Measurements from ENCODE around the gene AFF2. TPM values are rescaled to one million over a fixed set of nuclear protein-coding genes. Genes with fewer than 3 reads are reported as not detected.
"Not testable (repeated sequence)": the region's sequence is repeated elsewhere in the genome, so short reads cannot be mapped to it uniquely, and the experiment has no call there.

The AFF2 gene
- total RNA-seq, 1 donor from 2014 or later: 13.4 TPM

- DNase-seq (no peak), ATAC-seq (no peak)
- Histone ChIP-seq H3K9me3 (no peaks in the 10 kb centered on the region), H3K4me1 (no peaks in the 10 kb centered on the region), H3K27me3 (no peaks in the 10 kb centered on the region), H3K4me3 (no peak overlapping the region), H3K27ac (no peak overlapping the region), H3K36me3 (no peaks in the 10 kb centered on the region)
- intact Hi-C loops (cut with DNase I): no loop called here
- no peak for TF ChIP-seq CTCF (IDR thresholded peaks at IDR 0.05)
These were observed 384.8 kb downstream of the AFF2 start for GRCh38 chrX:148885203-148885602.

DNA sequence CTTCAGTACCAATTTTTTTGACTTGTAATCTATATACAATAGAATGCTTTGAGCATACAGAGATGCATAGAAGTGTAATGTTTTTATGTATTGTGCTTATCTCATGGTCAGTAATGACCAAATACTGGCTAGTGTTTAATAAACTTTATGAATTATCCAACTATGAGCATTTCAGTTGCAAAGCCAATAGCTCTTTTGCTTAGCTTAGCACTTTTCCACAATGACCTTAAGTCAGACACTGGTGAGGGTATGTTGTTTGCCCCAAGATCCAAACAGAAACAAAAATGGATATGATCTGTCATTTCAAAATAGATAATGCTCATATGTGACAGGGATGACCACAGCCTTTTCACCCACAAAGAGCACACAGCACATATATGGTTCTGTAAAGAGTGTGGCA is 393.0 kb downstream of the AFF2 start:
- Histone ChIP-seq H3K27ac (no peak overlapping the region), H3K4me1 (no peaks in the 10 kb centered on the region), H3K4me3 (no peak overlapping the region), H3K36me3 (no peaks in the 10 kb centered on the region), H3K9me3 (no peaks in the 10 kb centered on the region), H3K27me3 (no peaks in the 10 kb centered on the region)
- TF ChIP-seq CTCF (IDR thresholded peaks at IDR 0.05): no peak
- ATAC-seq (no peak), DNase-seq (no peak)
- intact Hi-C loops (cut with DNase I): no loop called here

- no peaks in the 10 kb centered on the region for H3K4me1 ChIP-seq
- no peaks in the 10 kb centered on the region for H3K9me3 ChIP-seq
- intact Hi-C loops (cut with DNase I): no loop called here
- no peak for TF ChIP-seq CTCF (IDR thresholded peaks at IDR 0.05)
- DNase-seq (no peak), ATAC-seq (no peak)
- H3K27ac ChIP-seq: no peak overlapping the region
- H3K36me3 ChIP-seq: no peaks in the 10 kb centered on the region
- H3K27me3 ChIP-seq: no peaks in the 10 kb centered on the region
- H3K4me3 ChIP-seq: no peak overlapping the region
These were observed 402.2 kb downstream of the AFF2 start for GRCh38 chrX:148902581-148902980.

DNA sequence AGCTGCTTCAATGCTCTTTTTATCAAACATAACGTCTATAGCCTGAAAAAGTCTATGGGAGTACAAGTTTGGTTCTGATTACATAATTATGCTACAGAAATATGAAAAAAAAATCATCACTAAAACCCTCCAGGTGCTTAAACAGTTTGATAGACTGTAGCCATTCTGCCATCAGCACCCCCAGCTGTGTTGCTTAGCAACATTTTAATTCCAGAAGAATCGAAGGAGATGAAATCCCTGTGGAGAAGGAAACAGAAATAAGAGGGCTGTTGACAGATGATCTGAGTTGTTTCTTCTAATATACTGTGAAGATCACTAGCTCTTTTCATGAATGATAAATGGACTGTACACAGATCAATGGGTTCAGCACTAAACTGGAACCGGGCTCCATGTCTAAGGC is 402.8 kb downstream of the AFF2 start:
- H3K36me3 ChIP-seq: no peaks in the 10 kb centered on the region
- H3K27ac ChIP-seq: no peak overlapping the region
- no peaks in the 10 kb centered on the region for H3K27me3 ChIP-seq
- H3K9me3 ChIP-seq: no peaks in the 10 kb centered on the region
- no peak for TF ChIP-seq CTCF (IDR thresholded peaks at IDR 0.05)
- ATAC-seq (no peak), DNase-seq (no peak)
- no peaks in the 10 kb centered on the region for H3K4me1 ChIP-seq
- intact Hi-C loops (cut with DNase I): no loop called here
- no peak overlapping the region for H3K4me3 ChIP-seq

- intact Hi-C loops (cut with DNase I): no loop called here
- ATAC-seq (no peak), DNase-seq (no peak)
- no peak overlapping the region for H3K4me3 ChIP-seq
- H3K27ac ChIP-seq: no peak overlapping the region
- no peaks in the 10 kb centered on the region for H3K36me3 ChIP-seq
- no peak for TF ChIP-seq CTCF (IDR thresholded peaks at IDR 0.05)
- H3K27me3 ChIP-seq: no peaks in the 10 kb centered on the region
- no peaks in the 10 kb centered on the region for H3K9me3 ChIP-seq
- no peaks in the 10 kb centered on the region for H3K4me1 ChIP-seq
These were observed 404.1 kb downstream of the AFF2 start for GRCh38 chrX:148904421-148905111.

DNA sequence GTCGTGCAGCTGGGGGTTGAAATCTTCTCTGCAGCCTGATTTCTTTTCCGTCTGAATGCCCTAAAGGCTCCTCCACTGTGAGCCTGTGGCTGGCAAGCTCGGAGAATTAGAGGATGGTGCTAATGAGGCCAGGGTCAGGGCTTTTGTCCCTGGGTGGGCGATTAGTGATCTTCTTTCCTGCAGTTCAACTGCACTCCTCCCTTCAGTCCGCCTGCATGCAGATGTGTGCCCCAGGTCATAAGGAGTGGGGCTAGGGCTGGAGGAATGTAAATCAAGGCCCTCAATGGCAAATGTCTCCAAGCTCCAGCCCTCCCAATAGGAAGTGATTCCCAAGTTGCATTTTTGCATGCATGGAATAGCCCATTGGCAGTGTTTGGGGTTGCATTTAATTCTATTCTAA is 405.0 kb downstream of the AFF2 start:
- no peak overlapping the region for H3K27ac ChIP-seq
- DNase-seq: no peak
- no peak overlapping the region for H3K4me3 ChIP-seq
- no peak for ATAC-seq
- no peaks in the 10 kb centered on the region for H3K27me3 ChIP-seq
- intact Hi-C loops (cut with DNase I): no loop called here
- no peaks in the 10 kb centered on the region for H3K36me3 ChIP-seq
- no peaks in the 10 kb centered on the region for H3K4me1 ChIP-seq
- no peaks in the 10 kb centered on the region for H3K9me3 ChIP-seq
- TF ChIP-seq CTCF (IDR thresholded peaks at IDR 0.05): no peak

- ATAC-seq; intact Hi-C loops (cut with DNase I); H3K9me3 ChIP-seq; H3K27me3 ChIP-seq; H3K36me3 ChIP-seq; H3K27ac ChIP-seq; DNase-seq; H3K4me1 ChIP-seq; H3K4me3 ChIP-seq: not testable (repeated sequence)
These were observed 406.2 kb downstream of the AFF2 start for GRCh38 chrX:148906628-148907027.

Data from upper lobe of right lung (tissue), 1 donor.